Forelimb muscle (tissue), 1 donor: ENCODE measurements around the gene MECP2. TPM values are rescaled to one million over a fixed set of nuclear protein-coding genes. Genes with fewer than 3 reads are reported as not detected.

Experiments
- DNase-seq: peaks from one replicate; pipeline ENCODE4 v3.0.0-alpha.2; 2013; ENCODE audit warnings: low read depth
- polyA plus RNA-seq: library from polyadenylated mRNA; unstranded; fragments of 120-200 nt; gene quantifications from one replicate; pipeline ENCODE4 v1.2.1, GENCODE V29; 2013; ENCODE audit not compliant: insufficient read length

The MECP2 gene
- polyA plus RNA-seq, 1 donor = 21.2 TPM

- no peak for DNase-seq
Measured at GRCh38 chrX:154061801-154062200, 35.7 kb downstream of the MECP2 start.

- no peak for DNase-seq
Measured at GRCh38 chrX:154059729-154060245, 37.7 kb downstream of the MECP2 start.

GRCh38 chrX:154059231-154059630, 38.3 kb downstream of the MECP2 start:
- DNase-seq = no peak

GRCh38 chrX:154058214-154058997, 39.1 kb downstream of the MECP2 start:
- DNase-seq = no peak

- DNase-seq = no peak
Measured at GRCh38 chrX:154057791-154058190, 39.7 kb downstream of the MECP2 start.

GRCh38 chrX:154056770-154057241, 40.7 kb downstream of the MECP2 start:
- DNase-seq = no peak

GRCh38 chrX:154051201-154051810, 46.2 kb downstream of the MECP2 start:
- peak; percentile 26 for DNase-seq

GRCh38 chrX:154050113-154050495, 47.4 kb downstream of the MECP2 start:
- no peak for DNase-seq

- DNase-seq = no peak
Measured at GRCh38 chrX:154049209-154050112, 48.1 kb downstream of the MECP2 start.

- no peak for DNase-seq
Measured at GRCh38 chrX:154048398-154048797, 49.1 kb downstream of the MECP2 start.

GRCh38 chrX:154046940-154047610, 50.4 kb downstream of the MECP2 start:
- no peak for DNase-seq

GRCh38 chrX:154046031-154046781, 51.3 kb downstream of the MECP2 start:
- DNase-seq = no peak

GRCh38 chrX:154044091-154044490, 53.4 kb downstream of the MECP2 start:
- no peak for DNase-seq

- no peak for DNase-seq
Measured at GRCh38 chrX:154043003-154043763, 54.3 kb downstream of the MECP2 start.

GRCh38 chrX:154040863-154041262, 56.7 kb downstream of the MECP2 start:
- DNase-seq = no peak

- DNase-seq = no peak
Measured at GRCh38 chrX:154040307-154040756, 57.2 kb downstream of the MECP2 start.

- DNase-seq = no peak
Measured at GRCh38 chrX:154039577-154039976, 57.9 kb downstream of the MECP2 start.

GRCh38 chrX:154038656-154039055, 58.9 kb downstream of the MECP2 start:
- no peak for DNase-seq

GRCh38 chrX:154037754-154038153, 59.8 kb downstream of the MECP2 start:
- no peak for DNase-seq

GRCh38 chrX:154036513-154036912, 61.0 kb downstream of the MECP2 start:
- DNase-seq = no peak
